Mucosa of descending colon (tissue), 3 donors: ENCODE results near the gene ASCC2. TPM values are rescaled to one million over a fixed set of nuclear protein-coding genes. Genes with fewer than 3 reads are reported as not detected.
A peak's percentile ranks its signal among the peaks of the same experiment; 100 is the strongest.

ENCODE experiments used
- ATAC-seq: fragments of 200-7000 bp; cut with Tn5 transposase; one replicate; pipeline ENCODE4 v1.9.1; 2020; ENCODE audit warnings: mild to moderate bottlenecking, moderate library complexity
- DNase-seq, 3 donors: peaks; one replicate each; pipeline ENCODE4 v3.0.0-alpha.2; 2020
- H3K36me3 ChIP-seq: fragments of 200-600 bp; one replicate; pipeline ENCODE4 v1.8.0; 2021; ENCODE audit warnings: low read depth, mild to moderate bottlenecking
- H3K4me1 ChIP-seq: fragments of 200-600 bp; one replicate; pipeline ENCODE4 v1.8.0; 2021; ENCODE audit warnings: low read depth, mild to moderate bottlenecking
- H3K4me3 ChIP-seq: fragments of 200-600 bp; one replicate; pipeline ENCODE4 v1.8.0; 2021; ENCODE audit warnings: mild to moderate bottlenecking
- H3K9me3 ChIP-seq: fragments of 200-600 bp; one replicate; pipeline ENCODE4 v1.8.0; 2021; ENCODE audit warnings: mild to moderate bottlenecking
- CTCF ChIP-seq: fragments of 200-600 bp; IDR thresholded peaks from one replicate; pipeline ENCODE4 v1.8.0; 2022; ENCODE audit warnings: antibody characterized with exemption, mild to moderate bottlenecking
- intact Hi-C, 2 donors: fragments of 100-400 bp; cut with DNase I in 1 of 2; cut with micrococcal nuclease in 1 of 2; formaldehyde crosslinking; loops; one replicate each; pipeline versions ENCODE4 v1.11.0 to v1.11.1; 2022; cut with DNase I, micrococcal nuclease
- long read RNA-seq, 2 donors: library from polyadenylated mRNA; unstranded; transcript quantifications; one replicate each; pipeline ENCODE4 v2.0.0, GENCODE V29; 2019 to 2021
- total RNA-seq, 3 donors: library from RNA; stranded (reverse); fragmentation: NEBNext Ultra II Directional in 2 of 3; extraction: Animal tissue kit (Norgen Biotek cat#: 25700) in 2 of 3; gene quantifications; one replicate each; pipeline versions ENCODE4 v1.2.1 to v1.2.4, GENCODE V29; 2021 to 2023
- donor health status: DM: no; HTN: no; CAD: no; lungs with moderate emphysema.
- donor health status: DM: no; HTN: no; CAD: no.
- donor health status: DM: no; HTN: yes; CAD: no.

Gene ASCC2
- total RNA-seq = 10 to 100 TPM; 61.3 to 81.0 (median 63.5) TPM
- long read RNA-seq, donor 1, transcript ASCC2-202 (21 exons, 2,823 nt) = major isoform, 29 of 120 reads
- long read RNA-seq, donor 1, transcript ASCC2-201 (20 exons, 2,793 nt) = minor isoform, 26 of 120 reads
- long read RNA-seq, donor 1, partial matches to known transcripts = 24 of 120 reads
- long read RNA-seq, donor 1, other reads (novel, unspliced or antisense) = 39 of 120 reads
- long read RNA-seq, donor 2, transcript ASCC2-201 (20 exons, 2,793 nt) = minor isoform, 6 of 39 reads
- long read RNA-seq, donor 2, transcript ASCC2-202 (21 exons, 2,823 nt) = major isoform, 11 of 39 reads
- long read RNA-seq, donor 2, partial matches to known transcripts = 6 of 39 reads
- long read RNA-seq, donor 2, other reads (novel, unspliced or antisense) = 14 of 39 reads

GRCh38 chr22:29837741-29838598 is at the start of gene ASCC2:
ASCC2 (minus strand) TSS chr22:29838274; CDS start chr22:29832325, 5,949 bp downstream.
- DNase-seq (peak; percentile 99 to 100 (median 100)), ATAC-seq (peak; percentile 100)
- Histone ChIP-seq H3K4me3 (peak within 1 kb of the TSS; percentile 79), H3K4me1 (peaks cover 15% of the 10 kb centered on the region), H3K36me3 (no peaks in the 10 kb centered on the region), H3K9me3 (no peaks in the 10 kb centered on the region)
- TF ChIP-seq CTCF = no peak
- intact Hi-C loops = no loop called here

- no peak for ATAC-seq
- peaks cover 14% of the 10 kb centered on the region for H3K4me1 ChIP-seq
- TF ChIP-seq CTCF = no peak
- no peak for DNase-seq
- intact Hi-C loops = no loop called here
- H3K36me3 ChIP-seq = no peaks in the 10 kb centered on the region
- H3K9me3 ChIP-seq = no peaks in the 10 kb centered on the region
- no peak overlapping the region for H3K4me3 ChIP-seq
These were observed 49.3 kb upstream of the ASCC2 start for GRCh38 chr22:29887358-29887757.

GRCh38 chr22:29886596-29886995 is 48.5 kb upstream of the ASCC2 start:
- peaks cover 14% of the 10 kb centered on the region for H3K4me1 ChIP-seq
- DNase-seq = no peak

GRCh38 chr22:29885610-29886009 is 47.5 kb upstream of the ASCC2 start:
- intact Hi-C loops = no loop called here
- DNase-seq (no peak), ATAC-seq (no peak)
- Histone ChIP-seq H3K4me3 (no peak overlapping the region), H3K9me3 (no peaks in the 10 kb centered on the region), H3K36me3 (no peaks in the 10 kb centered on the region), H3K4me1 (peaks cover 14% of the 10 kb centered on the region)
- TF ChIP-seq CTCF = no peak

More at GRCh38 chr22:29886596-29886995, 48.5 kb upstream of the ASCC2 start:
- no peak overlapping the region for H3K4me3 ChIP-seq
- no peaks in the 10 kb centered on the region for H3K9me3 ChIP-seq
- intact Hi-C loops = no loop called here
- H3K36me3 ChIP-seq = no peaks in the 10 kb centered on the region
- ATAC-seq = no peak
- no peak for TF ChIP-seq CTCF

GRCh38 chr22:29883775-29884097 is 45.7 kb upstream of the ASCC2 start:
- H3K36me3 ChIP-seq = no peaks in the 10 kb centered on the region
- ATAC-seq (no peak), DNase-seq (no peak)
- peak overlapping the region; percentile 65 for H3K4me3 ChIP-seq
- H3K4me1 ChIP-seq = peaks cover 14% of the 10 kb centered on the region
- no peak for TF ChIP-seq CTCF
- H3K9me3 ChIP-seq = no peaks in the 10 kb centered on the region
- intact Hi-C loops = no loop called here
